HEK293 (cell line): ENCODE results near the gene LYPD3.

Source experiments
- CTCF ChIA-PET: fragments of 350-600 bp; formaldehyde crosslinking; extraction: SDS; loops from one replicate; lab custom pipeline; 2021; ENCODE audit warnings: antibody characterized with exemption; lab: Yijun Ruan, JAX
- POLR2A ChIA-PET: fragments of 300-600 bp; formaldehyde crosslinking; extraction: SDS; loops from one replicate; lab custom pipeline; 2020; ENCODE audit warnings: antibody characterized with exemption, inconsistent platforms; lab: Yijun Ruan, JAX
- H3K27ac ChIP-seq: fragments of 200-500 bp; sonication (Bioruptor generic); 2 replicates; pipeline ENCODE4 v1.5.1; 2014; ENCODE audit warnings: low read depth, low read length, control low read depth, inconsistent platforms; ENCODE audit errors: extremely low read depth
- H3K36me3 ChIP-seq, 2 experiments: fragments of 200-500 bp in 1 of 2; sonication (Bioruptor generic) in 1 of 2; 1 replicate in 1 of 2; 2 replicates in 1 of 2; pipeline ENCODE4 v1.5.1; 2014 to 2017; ENCODE audit warnings: inconsistent platforms in 2 of 2, low read length in 2 of 2; ENCODE audit not compliant: control insufficient read depth in 2 of 2, insufficient read depth in 1 of 2
- H3K4me1 ChIP-seq: fragments of 200-500 bp; sonication (Bioruptor generic); 2 replicates; pipeline ENCODE4 v1.5.1; 2014; ENCODE audit warnings: mild to moderate bottlenecking, low read length, inconsistent platforms; ENCODE audit not compliant: control insufficient read depth, insufficient read depth
- H3K4me3 ChIP-seq: 2 replicates; pipeline ENCODE4 v1.5.1; 2011; ENCODE audit warnings: low read depth, mild to moderate bottlenecking, control low read depth, low read length, moderate library complexity
- H3K9me3 ChIP-seq: fragments of 200-500 bp; sonication (Bioruptor generic); 2 replicates; pipeline ENCODE4 v1.5.1; 2014; ENCODE audit warnings: low read depth, low read length, inconsistent platforms; ENCODE audit not compliant: control insufficient read depth, insufficient read depth
- EGR2 ChIP-seq: fragments of 450-650 bp; formaldehyde crosslinking; IDR thresholded peaks from 2 replicates; pipeline ENCODE4 v1.5.1; 2016; ENCODE audit warnings: low read depth, missing biosample characterization, missing genetic modification characterization
- KLF1 ChIP-seq: fragments of 450-650 bp; formaldehyde crosslinking; IDR thresholded peaks from 2 replicates; pipeline ENCODE4 v1.5.1; 2016; ENCODE audit warnings: missing biosample characterization, missing genetic modification characterization
- RBAK ChIP-seq: fragments of 450-650 bp; formaldehyde crosslinking; IDR thresholded peaks from 2 replicates; pipeline ENCODE4 v1.5.1; 2016; ENCODE audit warnings: missing biosample characterization, missing genetic modification characterization
- SCRT1 ChIP-seq: fragments of 450-650 bp; formaldehyde crosslinking; IDR thresholded peaks from 2 replicates; pipeline ENCODE4 v1.5.1; 2016; ENCODE audit warnings: missing biosample characterization, missing genetic modification characterization, borderline replicate concordance
- SP2 ChIP-seq: fragments of 450-650 bp; formaldehyde crosslinking; IDR thresholded peaks from 2 replicates; pipeline ENCODE4 v1.5.1; 2016; ENCODE audit warnings: missing biosample characterization, missing genetic modification characterization
- ZBTB7A ChIP-seq: fragments of 450-650 bp; formaldehyde crosslinking; IDR thresholded peaks from 2 replicates; pipeline ENCODE4 v1.5.1; 2016; ENCODE audit warnings: low read depth, missing biosample characterization, missing genetic modification characterization
- ZEB2 ChIP-seq: fragments of 450-650 bp; formaldehyde crosslinking; IDR thresholded peaks from 2 replicates; pipeline ENCODE4 v1.5.1; 2016; ENCODE audit warnings: missing biosample characterization, missing genetic modification characterization
- ZFHX2 ChIP-seq: fragments of 450-650 bp; formaldehyde crosslinking; conservative IDR thresholded peaks from 2 replicates; pipeline ENCODE4 v1.5.1; 2016; ENCODE audit warnings: missing biosample characterization, missing genetic modification characterization
- ZIC2 ChIP-seq: fragments of 450-650 bp; formaldehyde crosslinking; IDR thresholded peaks from 2 replicates; pipeline ENCODE4 v1.5.1; 2016; ENCODE audit warnings: missing biosample characterization, missing genetic modification characterization
- ZNF132 ChIP-seq: fragments of 450-650 bp; formaldehyde crosslinking; IDR thresholded peaks from 2 replicates; pipeline ENCODE4 v1.5.1; 2017; ENCODE audit warnings: missing biosample characterization, missing genetic modification characterization, borderline replicate concordance
- ZNF157 ChIP-seq: fragments of 450-650 bp; formaldehyde crosslinking; IDR thresholded peaks from 2 replicates; pipeline ENCODE4 v1.5.1; 2016; ENCODE audit warnings: missing biosample characterization, missing genetic modification characterization
- ZNF366 ChIP-seq: fragments of 450-650 bp; formaldehyde crosslinking; conservative IDR thresholded peaks from 2 replicates; pipeline ENCODE4 v1.5.1; 2016; ENCODE audit warnings: missing biosample characterization, missing genetic modification characterization
- ZNF394 ChIP-seq: fragments of 450-650 bp; formaldehyde crosslinking; IDR thresholded peaks from 2 replicates; pipeline ENCODE4 v1.5.1; 2016; ENCODE audit warnings: missing biosample characterization, missing genetic modification characterization, mild to moderate bottlenecking, moderate library complexity, borderline replicate concordance
- ZNF423 ChIP-seq: fragments of 450-650 bp; formaldehyde crosslinking; IDR thresholded peaks from 2 replicates; pipeline ENCODE4 v1.5.1; 2016; ENCODE audit warnings: missing biosample characterization, missing genetic modification characterization
- ZNF596 ChIP-seq: fragments of 450-650 bp; IDR thresholded peaks from 2 replicates; pipeline ENCODE4 v1.5.0; 2018; ENCODE audit warnings: missing biosample characterization, mild to moderate bottlenecking, missing genetic modification characterization, moderate library complexity
- ZNF701 ChIP-seq: fragments of 450-650 bp; formaldehyde crosslinking; IDR thresholded peaks from 2 replicates; pipeline ENCODE4 v1.5.1; 2016; ENCODE audit warnings: missing biosample characterization, missing genetic modification characterization
- ZNF843 ChIP-seq: fragments of 450-650 bp; formaldehyde crosslinking; IDR thresholded peaks from 2 replicates; pipeline ENCODE4 v1.5.1; 2016; ENCODE audit warnings: missing biosample characterization, missing genetic modification characterization
- ZSCAN16 ChIP-seq: fragments of 450-650 bp; formaldehyde crosslinking; IDR thresholded peaks from 2 replicates; pipeline ENCODE4 v1.5.1; 2016; ENCODE audit warnings: missing biosample characterization, missing genetic modification characterization
- TF ChIP-seq, protein P1 (sequence below): fragments of 450-650 bp; formaldehyde crosslinking; IDR thresholded peaks from 2 replicates; pipeline ENCODE4; 2016; ENCODE audit warnings: missing biosample characterization, missing genetic modification characterization
- TF ChIP-seq, protein P2 (sequence below): fragments of 450-650 bp; formaldehyde crosslinking; IDR thresholded peaks from 2 replicates; pipeline ENCODE4 v1.5.1; 2017; ENCODE audit warnings: missing biosample characterization, missing genetic modification characterization
- TF ChIP-seq, protein P3 (sequence below): fragments of 450-650 bp; formaldehyde crosslinking; IDR thresholded peaks from 2 replicates; pipeline ENCODE4 v1.5.1; 2016; ENCODE audit warnings: missing biosample characterization, missing genetic modification characterization, borderline replicate concordance
- TF ChIP-seq, protein P4 (sequence below): fragments of 450-650 bp; formaldehyde crosslinking; IDR thresholded peaks from 2 replicates; pipeline ENCODE4 v1.5.1; 2017; ENCODE audit warnings: missing biosample characterization, missing genetic modification characterization

Gene LYPD3

DNA sequence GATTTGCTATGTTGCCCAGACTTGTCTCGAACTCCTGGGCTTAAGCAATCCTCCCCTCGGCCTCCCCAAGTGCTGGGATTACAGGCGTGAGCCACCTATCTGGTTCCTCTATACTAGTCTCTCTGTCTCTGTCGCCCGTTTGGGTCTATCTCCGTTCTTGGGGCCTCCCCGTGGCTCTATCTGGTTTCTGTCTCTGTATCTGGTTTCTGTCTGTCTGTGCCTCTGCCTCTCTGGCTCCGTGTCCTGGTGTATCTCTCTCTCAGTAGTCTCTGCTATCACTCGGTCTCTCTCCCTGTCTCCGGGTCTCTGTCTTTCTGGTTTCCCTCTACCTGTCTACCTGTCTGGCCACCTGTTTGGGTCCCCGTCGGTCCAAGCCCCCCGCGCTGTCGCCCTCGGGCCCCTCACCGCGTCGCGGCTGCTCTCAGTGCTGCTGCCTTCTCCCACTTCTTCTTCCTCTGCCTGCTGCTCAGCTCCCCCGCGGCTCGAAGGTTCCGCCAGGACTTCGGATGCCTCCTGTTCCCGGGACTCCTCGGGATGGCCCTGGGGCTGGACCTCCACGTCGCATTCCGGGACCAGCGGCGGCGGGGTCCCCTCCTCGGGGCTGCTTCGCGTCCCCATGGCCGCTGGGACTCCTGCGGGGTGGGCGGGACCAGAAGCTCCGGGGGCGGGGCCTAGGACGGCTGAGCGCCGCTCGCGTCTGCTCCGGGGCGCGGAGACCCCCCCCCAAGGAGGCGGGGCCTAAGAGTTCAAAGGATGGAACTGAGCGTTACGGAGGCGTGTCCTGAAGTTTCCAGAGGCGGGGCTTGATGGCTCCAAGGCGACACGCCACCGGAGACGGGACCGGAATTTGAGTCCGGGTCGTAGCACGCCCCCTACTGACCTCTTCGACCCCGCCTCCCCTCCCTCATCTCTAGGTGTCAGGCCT is 38.4 kb upstream of the LYPD3 start:
- POLR2A ChIA-PET: interaction anchor here (0.7 to 2.2 kb wide), 20 partner anchors 8 to 92 kb away, joined by 4 to 22 read pairs (median 7); partner anchors contain the start of genes ETHE1, IRGQ, ZNF575 and ZNF576
- H3K27ac ChIP-seq: peak overlapping the region; percentile 77
- TF ChIP-seq ZNF701 (tag by site-specific recombination) (no peak), ZNF132 (tag by site-specific recombination) (no peak), ZEB2 (tag by site-specific recombination) (peak; percentile 98), SCRT1 (tag by site-specific recombination) (peak; percentile 92), ZNF366 (peak; percentile 44; the same call in 1 of the 2 replicates), SP2 (peak; percentile 96), ZNF157 (tag by site-specific recombination) (no peak), ZNF596 (tag by site-specific recombination) (no peak), ZNF843 (tag by site-specific recombination) (peak; percentile 53), ZNF423 (no peak; the same call in 1 of the 2 replicates), ZBTB7A (tag by site-specific recombination) (peak; percentile 77), ZNF394 (tag by site-specific recombination) (peak; percentile 53; the same call in 1 of the 2 replicates), RBAK (tag by site-specific recombination) (no peak), ZFHX2 (no peak), EGR2 (0 out of 2 replicates have a peak, but pooled peaks have one; percentile 16), KLF1 (tag by site-specific recombination) (no peak; the same call in 1 of the 2 replicates), ZSCAN16 (tag by site-specific recombination) (peak; percentile 63; the same call in 1 of the 2 replicates), ZIC2 (tag by site-specific recombination) (peak; percentile 95)
- TF ChIP-seq, protein P1, sequence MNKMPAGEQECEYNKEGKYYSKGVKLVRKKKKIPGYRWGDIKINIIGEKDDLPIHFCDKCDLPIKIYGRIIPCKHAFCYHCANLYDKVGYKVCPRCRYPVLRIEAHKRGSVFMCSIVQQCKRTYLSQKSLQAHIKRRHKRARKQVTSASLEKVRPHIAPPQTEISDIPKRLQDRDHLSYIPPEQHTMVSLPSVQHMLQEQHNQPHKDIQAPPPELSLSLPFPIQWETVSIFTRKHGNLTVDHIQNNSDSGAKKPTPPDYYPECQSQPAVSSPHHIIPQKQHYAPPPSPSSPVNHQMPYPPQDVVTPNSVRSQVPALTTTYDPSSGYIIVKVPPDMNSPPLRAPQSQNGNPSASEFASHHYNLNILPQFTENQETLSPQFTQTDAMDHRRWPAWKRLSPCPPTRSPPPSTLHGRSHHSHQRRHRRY: no peak
- TF ChIP-seq, protein P2, sequence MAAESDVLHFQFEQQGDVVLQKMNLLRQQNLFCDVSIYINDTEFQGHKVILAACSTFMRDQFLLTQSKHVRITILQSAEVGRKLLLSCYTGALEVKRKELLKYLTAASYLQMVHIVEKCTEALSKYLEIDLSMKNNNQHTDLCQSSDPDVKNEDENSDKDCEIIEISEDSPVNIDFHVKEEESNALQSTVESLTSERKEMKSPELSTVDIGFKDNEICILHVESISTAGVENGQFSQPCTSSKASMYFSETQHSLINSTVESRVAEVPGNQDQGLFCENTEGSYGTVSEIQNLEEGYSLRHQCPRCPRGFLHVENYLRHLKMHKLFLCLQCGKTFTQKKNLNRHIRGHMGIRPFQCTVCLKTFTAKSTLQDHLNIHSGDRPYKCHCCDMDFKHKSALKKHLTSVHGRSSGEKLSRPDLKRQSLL (tag by site-specific recombination): peak; percentile 95
- TF ChIP-seq, protein P3, sequence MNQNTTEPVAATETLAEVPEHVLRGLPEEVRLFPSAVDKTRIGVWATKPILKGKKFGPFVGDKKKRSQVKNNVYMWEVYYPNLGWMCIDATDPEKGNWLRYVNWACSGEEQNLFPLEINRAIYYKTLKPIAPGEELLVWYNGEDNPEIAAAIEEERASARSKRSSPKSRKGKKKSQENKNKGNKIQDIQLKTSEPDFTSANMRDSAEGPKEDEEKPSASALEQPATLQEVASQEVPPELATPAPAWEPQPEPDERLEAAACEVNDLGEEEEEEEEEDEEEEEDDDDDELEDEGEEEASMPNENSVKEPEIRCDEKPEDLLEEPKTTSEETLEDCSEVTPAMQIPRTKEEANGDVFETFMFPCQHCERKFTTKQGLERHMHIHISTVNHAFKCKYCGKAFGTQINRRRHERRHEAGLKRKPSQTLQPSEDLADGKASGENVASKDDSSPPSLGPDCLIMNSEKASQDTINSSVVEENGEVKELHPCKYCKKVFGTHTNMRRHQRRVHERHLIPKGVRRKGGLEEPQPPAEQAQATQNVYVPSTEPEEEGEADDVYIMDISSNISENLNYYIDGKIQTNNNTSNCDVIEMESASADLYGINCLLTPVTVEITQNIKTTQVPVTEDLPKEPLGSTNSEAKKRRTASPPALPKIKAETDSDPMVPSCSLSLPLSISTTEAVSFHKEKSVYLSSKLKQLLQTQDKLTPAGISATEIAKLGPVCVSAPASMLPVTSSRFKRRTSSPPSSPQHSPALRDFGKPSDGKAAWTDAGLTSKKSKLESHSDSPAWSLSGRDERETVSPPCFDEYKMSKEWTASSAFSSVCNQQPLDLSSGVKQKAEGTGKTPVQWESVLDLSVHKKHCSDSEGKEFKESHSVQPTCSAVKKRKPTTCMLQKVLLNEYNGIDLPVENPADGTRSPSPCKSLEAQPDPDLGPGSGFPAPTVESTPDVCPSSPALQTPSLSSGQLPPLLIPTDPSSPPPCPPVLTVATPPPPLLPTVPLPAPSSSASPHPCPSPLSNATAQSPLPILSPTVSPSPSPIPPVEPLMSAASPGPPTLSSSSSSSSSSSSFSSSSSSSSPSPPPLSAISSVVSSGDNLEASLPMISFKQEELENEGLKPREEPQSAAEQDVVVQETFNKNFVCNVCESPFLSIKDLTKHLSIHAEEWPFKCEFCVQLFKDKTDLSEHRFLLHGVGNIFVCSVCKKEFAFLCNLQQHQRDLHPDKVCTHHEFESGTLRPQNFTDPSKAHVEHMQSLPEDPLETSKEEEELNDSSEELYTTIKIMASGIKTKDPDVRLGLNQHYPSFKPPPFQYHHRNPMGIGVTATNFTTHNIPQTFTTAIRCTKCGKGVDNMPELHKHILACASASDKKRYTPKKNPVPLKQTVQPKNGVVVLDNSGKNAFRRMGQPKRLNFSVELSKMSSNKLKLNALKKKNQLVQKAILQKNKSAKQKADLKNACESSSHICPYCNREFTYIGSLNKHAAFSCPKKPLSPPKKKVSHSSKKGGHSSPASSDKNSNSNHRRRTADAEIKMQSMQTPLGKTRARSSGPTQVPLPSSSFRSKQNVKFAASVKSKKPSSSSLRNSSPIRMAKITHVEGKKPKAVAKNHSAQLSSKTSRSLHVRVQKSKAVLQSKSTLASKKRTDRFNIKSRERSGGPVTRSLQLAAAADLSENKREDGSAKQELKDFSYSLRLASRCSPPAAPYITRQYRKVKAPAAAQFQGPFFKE (tag by site-specific recombination): peak; percentile 82; the same call in 1 of the 2 replicates
- TF ChIP-seq, protein P4, sequence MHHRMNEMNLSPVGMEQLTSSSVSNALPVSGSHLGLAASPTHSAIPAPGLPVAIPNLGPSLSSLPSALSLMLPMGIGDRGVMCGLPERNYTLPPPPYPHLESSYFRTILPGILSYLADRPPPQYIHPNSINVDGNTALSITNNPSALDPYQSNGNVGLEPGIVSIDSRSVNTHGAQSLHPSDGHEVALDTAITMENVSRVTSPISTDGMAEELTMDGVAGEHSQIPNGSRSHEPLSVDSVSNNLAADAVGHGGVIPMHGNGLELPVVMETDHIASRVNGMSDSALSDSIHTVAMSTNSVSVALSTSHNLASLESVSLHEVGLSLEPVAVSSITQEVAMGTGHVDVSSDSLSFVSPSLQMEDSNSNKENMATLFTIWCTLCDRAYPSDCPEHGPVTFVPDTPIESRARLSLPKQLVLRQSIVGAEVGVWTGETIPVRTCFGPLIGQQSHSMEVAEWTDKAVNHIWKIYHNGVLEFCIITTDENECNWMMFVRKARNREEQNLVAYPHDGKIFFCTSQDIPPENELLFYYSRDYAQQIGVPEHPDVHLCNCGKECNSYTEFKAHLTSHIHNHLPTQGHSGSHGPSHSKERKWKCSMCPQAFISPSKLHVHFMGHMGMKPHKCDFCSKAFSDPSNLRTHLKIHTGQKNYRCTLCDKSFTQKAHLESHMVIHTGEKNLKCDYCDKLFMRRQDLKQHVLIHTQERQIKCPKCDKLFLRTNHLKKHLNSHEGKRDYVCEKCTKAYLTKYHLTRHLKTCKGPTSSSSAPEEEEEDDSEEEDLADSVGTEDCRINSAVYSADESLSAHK (tag by site-specific recombination): 0 out of 2 replicates have a peak, but pooled peaks have one; percentile 10

More for the DNA sequence above, 38.4 kb upstream of the LYPD3 start:
- CTCF ChIA-PET: interaction anchor here (0.6 to 11.9 kb wide), 14 partner anchors 9 to 1653 kb away, joined by 3 to 97 read pairs (median 4); no protein-coding TSS in a partner anchor
- Histone ChIP-seq H3K4me3 (peak overlapping the region; percentile 78), H3K4me1 (peaks cover 15% of the 10 kb centered on the region; the same call in 1 of the 2 replicates), H3K9me3 (no peaks in the 10 kb centered on the region), H3K36me3 (peaks cover 9 to 20% of the 10 kb centered on the region in 2 experiments; a peak in 2 of 3 replicates)
